HFFc6 (cell line): ENCODE results near the gene EMX2. TPM values are rescaled to one million over a fixed set of nuclear protein-coding genes. Genes with fewer than 3 reads are reported as not detected.

Source experiments
- DNase-seq: peaks from one replicate; pipeline ENCODE4 v3.0.0-alpha.2; 2018
- H3K27ac Mint-ChIP-seq: 2 replicates; pipeline ENCODE4 v1.8.0; 2020; ENCODE audit warnings: mild to moderate bottlenecking, mixed read lengths
- H3K27me3 Mint-ChIP-seq: 2 replicates; pipeline ENCODE4 v1.8.0; 2021; ENCODE audit warnings: mild to moderate bottlenecking, moderate library complexity, mixed read lengths; ENCODE audit not compliant: insufficient read depth
- H3K36me3 Mint-ChIP-seq: 2 replicates; pipeline ENCODE4 v1.8.0; 2021; ENCODE audit warnings: low read depth, mixed read lengths
- H3K4me1 Mint-ChIP-seq: 2 replicates; pipeline ENCODE4 v1.8.0; 2020; ENCODE audit warnings: low read depth, mixed read lengths
- H3K4me3 Mint-ChIP-seq: 2 replicates; pipeline ENCODE4 v1.8.0; 2020; ENCODE audit warnings: mild to moderate bottlenecking, moderate library complexity, mixed read lengths
- H3K9me3 Mint-ChIP-seq: 2 replicates; pipeline ENCODE4 v1.8.0; 2020; ENCODE audit warnings: mild to moderate bottlenecking, mixed read lengths
- CTCF ChIP-seq: fragments of 200-600 bp; sonication (generic); IDR thresholded peaks from 2 replicates; pipeline ENCODE4 v1.5.0; 2021; ENCODE audit warnings: antibody characterized with exemption, mild to moderate bottlenecking
- total RNA-seq, 6 experiments: library from RNA; stranded (reverse); fragmentation: NEBNext Ultra II Directional; extraction: Animal tissue kit (Norgen Biotek cat#: 25700); gene quantifications; 2 replicates in 1 of 6; 3 replicates in 5 of 6; pipeline ENCODE4 v1.2.3, GENCODE V29; 2021

Gene EMX2
- total RNA-seq, 6 experiments from 2014 or later: not detected

GRCh38 chr10:117554241-117554814 lies 11.8 kb downstream of the EMX2 start:
- Mint-ChIP-seq H3K36me3 (no peaks in the 10 kb centered on the region), H3K9me3 (no peaks in the 10 kb centered on the region), H3K4me3 (no peak overlapping the region), H3K27me3 (peaks cover 31% of the 10 kb centered on the region), H3K4me1 (no peaks in the 10 kb centered on the region), H3K27ac (no peak overlapping the region)
- TF ChIP-seq CTCF: no peak
- no peak for DNase-seq

DNA sequence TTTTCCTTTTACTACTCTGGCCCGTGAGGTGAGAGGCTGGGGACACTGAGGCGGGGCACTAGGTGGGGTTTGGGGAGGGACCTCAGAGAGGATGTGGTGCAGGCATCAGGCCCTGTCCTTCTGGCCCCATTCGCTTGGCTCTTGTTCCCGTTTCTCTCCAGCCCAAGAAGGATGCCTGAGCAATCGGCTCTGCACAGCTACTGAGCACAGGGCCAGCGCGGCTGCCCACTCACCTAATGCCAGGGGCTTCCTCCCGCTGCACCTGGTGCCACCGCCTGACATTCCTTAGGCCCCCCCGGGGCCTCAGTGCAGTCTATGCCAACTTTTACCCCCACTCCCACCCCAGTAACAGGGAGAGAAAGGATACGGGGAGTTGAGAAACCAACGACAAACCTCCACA lies 12.5 kb downstream of the EMX2 start:
- DNase-seq: no peak
- no peaks in the 10 kb centered on the region for H3K36me3 Mint-ChIP-seq
- no peaks in the 10 kb centered on the region for H3K4me1 Mint-ChIP-seq
- TF ChIP-seq CTCF: no peak
- H3K27me3 Mint-ChIP-seq: peaks cover 29% of the 10 kb centered on the region
- H3K27ac Mint-ChIP-seq: no peak overlapping the region
- H3K9me3 Mint-ChIP-seq: no peaks in the 10 kb centered on the region
- H3K4me3 Mint-ChIP-seq: no peak overlapping the region

DNA sequence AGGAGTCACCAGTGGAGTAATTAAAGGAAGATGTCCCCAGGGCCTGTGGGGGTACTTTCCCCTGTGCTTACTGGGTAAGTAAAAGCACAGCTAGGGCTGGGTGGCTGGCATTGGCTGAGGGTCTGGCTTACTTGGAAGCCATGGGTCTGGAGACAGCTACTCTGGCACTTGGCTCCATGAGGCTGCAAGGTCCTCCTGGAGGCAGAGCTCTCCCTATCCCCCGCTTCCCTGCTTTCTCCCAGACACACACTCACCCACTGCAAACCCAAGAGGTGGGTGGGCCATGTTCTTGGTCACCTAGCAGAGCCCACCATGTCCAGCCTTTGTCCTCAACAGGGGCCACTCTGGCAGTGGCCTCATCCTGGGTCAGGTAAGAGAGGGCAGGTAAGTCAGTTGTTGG lies 13.3 kb downstream of the EMX2 start:
- Mint-ChIP-seq H3K9me3 (no peaks in the 10 kb centered on the region), H3K27ac (no peak overlapping the region), H3K4me3 (no peak overlapping the region), H3K4me1 (no peaks in the 10 kb centered on the region), H3K36me3 (no peaks in the 10 kb centered on the region), H3K27me3 (peaks cover 21% of the 10 kb centered on the region)
- no peak for TF ChIP-seq CTCF
- DNase-seq: no peak

GRCh38 chr10:117556356-117556755 lies 13.8 kb downstream of the EMX2 start:
- Mint-ChIP-seq H3K36me3 (no peaks in the 10 kb centered on the region), H3K27ac (no peak overlapping the region), H3K9me3 (no peaks in the 10 kb centered on the region), H3K4me3 (no peak overlapping the region), H3K27me3 (peaks cover 17% of the 10 kb centered on the region), H3K4me1 (no peaks in the 10 kb centered on the region)
- DNase-seq: no peak
- no peak for TF ChIP-seq CTCF

DNA sequence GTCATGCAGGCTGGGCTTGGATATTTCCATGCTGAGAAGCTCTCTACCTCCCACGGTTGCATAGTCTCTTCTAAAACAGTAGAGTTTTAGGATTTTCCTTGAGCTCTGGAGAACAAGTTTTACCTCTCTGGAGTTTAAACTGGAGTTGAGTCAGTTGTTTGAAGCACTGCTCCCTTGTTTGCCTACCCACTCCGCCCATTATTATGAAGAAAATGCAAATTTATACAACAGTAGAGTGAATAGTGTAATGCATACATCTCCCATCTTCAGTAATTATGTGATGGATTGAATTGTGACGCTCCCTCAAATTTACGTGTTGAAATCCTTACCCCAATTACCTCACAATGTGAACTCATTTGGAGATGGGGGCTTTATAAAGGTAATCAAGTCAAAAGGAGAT lies 17.2 kb downstream of the EMX2 start:
- Mint-ChIP-seq H3K4me1 (no peaks in the 10 kb centered on the region), H3K27ac (no peak overlapping the region), H3K27me3 (no peaks in the 10 kb centered on the region; the same call in none of the 2 replicates), H3K9me3 (no peaks in the 10 kb centered on the region; the same call in 1 of the 2 replicates), H3K36me3 (no peaks in the 10 kb centered on the region), H3K4me3 (no peak overlapping the region)
- no peak for DNase-seq
- no peak for TF ChIP-seq CTCF

DNA sequence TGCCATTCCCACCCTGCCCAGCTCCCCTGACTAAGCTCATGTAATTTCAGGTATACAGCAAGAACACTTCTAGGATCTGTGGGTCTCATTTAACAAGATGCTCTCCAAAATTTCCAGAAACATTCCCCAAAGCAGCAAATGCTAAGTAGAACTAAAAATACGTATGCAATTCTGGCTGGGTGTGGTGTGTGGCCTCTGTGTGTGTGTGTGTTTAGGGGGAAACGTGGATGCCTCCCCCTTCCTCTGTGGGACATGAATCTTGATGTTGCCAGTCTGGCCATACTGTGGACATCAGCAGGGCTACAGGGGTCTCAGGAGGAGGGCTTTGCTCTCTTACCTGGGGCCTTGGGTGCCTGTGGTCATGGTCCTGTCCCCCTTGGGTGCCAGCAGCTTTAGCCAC lies 18.4 kb downstream of the EMX2 start:
- H3K27ac Mint-ChIP-seq: no peak overlapping the region
- no peaks in the 10 kb centered on the region; the same call in none of the 2 replicates for H3K27me3 Mint-ChIP-seq

More for the DNA sequence above, 18.4 kb downstream of the EMX2 start:
- Mint-ChIP-seq H3K9me3 (no peaks in the 10 kb centered on the region; the same call in 1 of the 2 replicates), H3K36me3 (no peaks in the 10 kb centered on the region), H3K4me1 (no peaks in the 10 kb centered on the region), H3K4me3 (no peak overlapping the region)
- TF ChIP-seq CTCF: no peak
- no peak for DNase-seq
